22Rv1 (cell line): Measurements from ENCODE around the gene PGP.
"Not testable (repeated sequence)": the region's sequence is repeated elsewhere in the genome, so short reads cannot be mapped to it uniquely, and the experiment has no call there.

ENCODE experiments used
- H3K27ac ChIP-seq: fragments of 450-650 bp; 2 replicates; pipeline ENCODE4 v1.5.1; 2017
- CTCF ChIP-seq: fragments of 450-650 bp; IDR thresholded peaks from 2 replicates; pipeline ENCODE4 v1.5.1; 2017; ENCODE audit warnings: mild to moderate bottlenecking
- ZFX ChIP-seq: fragments of 450-650 bp; IDR thresholded peaks from 2 replicates; pipeline ENCODE4 v1.6.1; 2017; ENCODE audit warnings: antibody characterized with exemption, borderline replicate concordance

The PGP gene

GRCh38 chr16:2214719-2214968 is at the start of gene PGP:
TSS of gene PGP (minus strand) at chr16:2214840. CDS start at chr16:2214777, 63 bp downstream.
- H3K27ac ChIP-seq = peak within 1 kb of the TSS; percentile 99
- TF ChIP-seq CTCF = no peak
- TF ChIP-seq ZFX = no peak

- not testable (repeated sequence) for H3K27ac ChIP-seq
Observed at GRCh38 chr16:2263026-2263425, 48.4 kb upstream of the PGP start.

GRCh38 chr16:2260250-2260649 is 45.6 kb upstream of the PGP start:
- no peak for TF ChIP-seq ZFX
- TF ChIP-seq CTCF = no peak
- no peak overlapping the region for H3K27ac ChIP-seq

- H3K27ac ChIP-seq = not testable (repeated sequence)
Observed at GRCh38 chr16:2258530-2258929, 43.9 kb upstream of the PGP start.

GRCh38 chr16:2257726-2258125 is 43.1 kb upstream of the PGP start:
- TF ChIP-seq CTCF (no peak), ZFX (no peak)
- no peak overlapping the region for H3K27ac ChIP-seq

- TF ChIP-seq CTCF (no peak), ZFX (no peak)
Observed at GRCh38 chr16:2256531-2257140, 42.0 kb upstream of the PGP start.

GRCh38 chr16:2253293-2253692 is 38.7 kb upstream of the PGP start:
- H3K27ac ChIP-seq = peak overlapping the region; percentile 99
- TF ChIP-seq ZFX (no peak), CTCF (no peak)

More at GRCh38 chr16:2256531-2257140, 42.0 kb upstream of the PGP start:
- H3K27ac ChIP-seq = no peak overlapping the region

- peak overlapping the region; percentile 99 for H3K27ac ChIP-seq
- TF ChIP-seq CTCF (no peak), ZFX (no peak)
Observed at GRCh38 chr16:2252806-2253148, 38.1 kb upstream of the PGP start.
